Stimulated activated CD4-positive, alpha-beta T cell treated with anti-CD3 and anti-CD28 coated beads, Interleukin-12 subunit alpha, Interleukin-12 subunit beta, amount 100 ng/mL, for 4 hours (primary cell): ENCODE data around the gene FBLL1.
"Not testable (repeated sequence)": the region's sequence is repeated elsewhere in the genome, so short reads cannot be mapped to it uniquely, and the experiment has no call there.

ENCODE experiments used
- DNase-seq: peaks from one replicate; pipeline ENCODE4 v3.0.0-alpha.2; 2020

Gene FBLL1

GRCh38 chr5:168553377-168554130, 24.4 kb downstream of the FBLL1 start:
- no peak for DNase-seq

- no peak for DNase-seq
These were observed 28.3 kb downstream of the FBLL1 start for GRCh38 chr5:168557389-168557788.

GRCh38 chr5:168562279-168562678, 33.2 kb downstream of the FBLL1 start:
- no peak for DNase-seq

- DNase-seq: no peak
These were observed 34.9 kb downstream of the FBLL1 start for GRCh38 chr5:168563959-168564358.

GRCh38 chr5:168568738-168569137, 39.6 kb downstream of the FBLL1 start:
- DNase-seq: no peak

- DNase-seq: no peak
These were observed 41.6 kb downstream of the FBLL1 start for GRCh38 chr5:168570490-168571328.

- DNase-seq: not testable (repeated sequence)
These were observed 44.6 kb downstream of the FBLL1 start for GRCh38 chr5:168573663-168574062.

- not testable (repeated sequence) for DNase-seq
These were observed 45.1 kb downstream of the FBLL1 start for GRCh38 chr5:168574156-168574555.

GRCh38 chr5:168575391-168576372, 46.6 kb downstream of the FBLL1 start:
- no peak for DNase-seq

GRCh38 chr5:168578006-168578405, 48.9 kb downstream of the FBLL1 start:
- no peak for DNase-seq

GRCh38 chr5:168578538-168579487, 49.7 kb downstream of the FBLL1 start, which contains the start of gene PANK3:
PANK3 (minus strand) TSS chr5:168579368; CDS start chr5:168579283, 85 bp downstream.
- DNase-seq: no peak

GRCh38 chr5:168579488-168580226, 50.6 kb downstream of the FBLL1 start:
- DNase-seq: peak; percentile 93

- no peak for DNase-seq
These were observed 51.1 kb downstream of the FBLL1 start for GRCh38 chr5:168580227-168580508.
